LNCAP (cell line): ENCODE data around the gene MTMR4.

Experiments
- CTCF ChIP-seq: fragments of 450-650 bp; IDR thresholded peaks from 2 replicates; pipeline ENCODE4 v1.5.1; 2017; ENCODE audit warnings: mild to moderate bottlenecking

MTMR4 gene

GRCh38 chr17:58513965-58514769 lies at the start of gene MTMR4:
TSS of gene MTMR4 (minus strand) at chr17:58514638. CDS start at chr17:58514407, 231 bp downstream.
- no peak for TF ChIP-seq CTCF

GRCh38 chr17:58560511-58560910 lies 46.1 kb upstream of the MTMR4 start:
- TF ChIP-seq CTCF = no peak

- no peak for TF ChIP-seq CTCF
Measured at GRCh38 chr17:58557981-58558380, 43.5 kb upstream of the MTMR4 start.

GRCh38 chr17:58556833-58557250 lies 42.4 kb upstream of the MTMR4 start:
- TF ChIP-seq CTCF = no peak

GRCh38 chr17:58541249-58541648 lies 26.8 kb upstream of the MTMR4 start:
- peak; percentile 22; the same call in 1 of the 2 replicates for TF ChIP-seq CTCF

GRCh38 chr17:58539698-58540097 lies 25.3 kb upstream of the MTMR4 start:
- no peak for TF ChIP-seq CTCF

GRCh38 chr17:58538811-58539409 lies 24.5 kb upstream of the MTMR4 start:
- no peak for TF ChIP-seq CTCF
